GM04503 (cell line): ENCODE results near the gene ZMAT5.

ENCODE experiments used
- DNase-seq: peaks from one replicate; pipeline ENCODE4 v3.0.0-alpha.2; 2012; ENCODE audit warnings: low read depth

ZMAT5 gene

DNA sequence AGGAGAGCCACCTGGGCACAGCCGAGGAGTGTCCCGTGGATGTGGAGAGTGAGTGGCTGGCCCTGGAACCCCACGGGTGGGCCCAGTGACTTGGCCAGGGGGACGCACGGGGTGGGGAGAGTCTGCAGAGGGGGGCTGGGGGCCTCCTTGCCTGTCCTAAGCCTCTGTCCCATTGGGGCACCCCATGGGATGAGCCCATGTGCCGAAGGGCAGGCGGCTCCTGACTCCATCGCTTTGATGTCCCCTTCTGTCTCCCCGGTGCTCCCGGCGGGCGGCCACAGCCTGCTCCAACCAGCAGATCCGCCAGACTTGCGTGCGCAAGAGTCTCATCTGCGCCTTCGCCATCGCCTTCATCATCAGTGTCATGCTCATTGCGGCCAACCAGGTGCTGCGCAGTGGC, 37.6 kb downstream of the ZMAT5 start:
- no peak for DNase-seq

DNA sequence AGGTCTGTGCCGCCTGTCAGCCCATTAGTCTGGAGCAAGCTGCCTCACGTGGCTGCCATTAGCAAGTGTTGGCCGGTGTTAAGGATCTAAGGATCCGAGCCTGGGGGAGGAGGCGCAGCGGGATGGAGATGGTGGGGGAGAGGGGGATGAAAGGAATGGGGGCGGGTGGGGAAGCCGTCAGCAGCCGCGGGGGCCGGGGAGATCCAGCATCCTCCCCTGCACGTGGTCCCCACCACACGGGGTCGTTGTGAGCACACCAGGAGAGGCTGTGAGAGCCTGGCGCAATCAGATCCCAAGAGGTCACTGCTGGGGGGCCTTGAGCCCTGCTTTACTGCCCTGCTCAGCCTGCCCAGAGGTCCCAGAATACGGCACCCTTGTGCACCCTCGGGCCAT, 39.7 kb downstream of the ZMAT5 start:
- no peak for DNase-seq

- no peak for DNase-seq
Measured at GRCh38 chr22:29726512-29727130, 40.2 kb downstream of the ZMAT5 start.

DNA sequence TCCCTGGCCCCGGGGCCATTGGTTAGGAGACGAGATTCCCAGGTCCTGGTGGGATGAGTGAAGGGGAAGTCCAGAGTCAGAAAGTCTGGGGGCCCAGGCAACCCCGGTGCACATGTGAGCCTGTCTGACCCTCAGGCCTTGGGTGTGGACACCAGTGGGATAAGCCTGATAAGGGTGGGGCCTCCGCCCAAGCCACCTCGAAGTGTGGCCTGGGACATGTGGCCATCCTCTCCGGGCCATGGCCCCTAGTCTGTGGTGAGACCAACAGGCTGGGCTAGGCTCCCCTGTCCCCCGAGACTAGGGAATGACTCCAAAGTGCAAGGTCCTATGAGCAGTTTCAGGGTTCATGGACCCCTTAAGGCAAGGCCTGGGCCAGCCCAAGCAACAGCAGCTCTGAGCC, 40.7 kb downstream of the ZMAT5 start:
- DNase-seq: no peak

DNA sequence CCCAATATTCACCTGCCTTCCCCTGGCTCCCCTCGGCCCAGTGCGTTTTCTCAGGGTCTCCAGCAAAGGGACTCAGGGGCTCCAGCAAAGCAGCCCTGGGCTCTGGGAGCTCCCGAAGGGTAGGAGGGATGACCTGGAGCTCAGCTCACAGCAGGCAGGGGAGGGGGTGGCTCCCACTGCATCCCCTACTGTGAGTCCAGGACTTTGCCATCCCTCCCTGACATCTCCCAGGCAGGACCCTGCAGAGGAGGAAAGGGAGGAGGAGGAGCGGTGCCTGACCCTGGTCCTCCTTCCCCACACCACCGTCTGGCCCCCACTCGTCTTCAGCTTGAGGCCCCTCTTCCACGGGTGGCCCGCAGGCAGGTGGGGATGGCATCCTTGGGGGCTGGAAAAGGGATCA, 42.0 kb downstream of the ZMAT5 start:
- DNase-seq: no peak

GRCh38 chr22:29723766-29724165, 43.0 kb downstream of the ZMAT5 start:
- no peak for DNase-seq

DNA sequence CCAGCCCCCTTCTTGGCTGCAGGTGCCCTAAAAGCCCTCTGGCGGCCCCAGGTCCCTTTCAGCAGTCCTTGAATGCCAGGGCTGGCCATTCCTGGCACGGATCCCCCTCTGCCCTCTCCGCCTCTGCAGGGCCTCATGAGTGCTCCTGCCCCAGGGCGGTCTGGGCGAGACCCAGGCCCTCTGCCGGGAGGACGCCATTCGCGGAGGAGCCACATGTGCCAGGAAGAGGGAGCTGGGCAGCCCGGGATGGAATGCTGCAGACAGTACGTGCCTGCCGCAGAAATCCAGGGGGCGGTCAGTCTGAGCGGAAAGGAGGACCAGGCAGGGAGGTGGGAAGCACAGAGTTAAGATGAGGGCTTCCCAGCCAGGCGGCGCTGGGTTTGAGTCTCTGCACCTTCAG, 44.2 kb downstream of the ZMAT5 start:
- no peak for DNase-seq

DNA sequence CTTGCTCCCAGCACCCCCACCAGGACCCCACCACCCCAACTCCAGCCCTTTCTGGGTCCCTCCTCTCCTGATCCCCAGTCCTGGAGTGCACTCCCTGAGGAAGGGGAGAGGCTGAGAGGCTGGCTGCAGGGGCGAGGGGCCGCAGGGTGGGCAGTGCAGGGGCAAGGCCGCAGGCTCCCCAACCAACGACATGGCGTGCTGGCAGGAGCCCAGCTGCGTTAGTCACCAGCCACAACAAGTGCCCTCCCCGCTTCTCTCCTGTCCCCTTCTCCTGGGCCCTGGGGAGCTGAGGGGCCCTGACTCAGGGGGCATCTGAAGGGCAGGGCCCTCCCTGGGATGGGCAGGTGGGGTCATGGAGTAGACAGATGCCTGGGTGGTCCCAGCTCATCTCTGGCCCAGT, 44.7 kb downstream of the ZMAT5 start:
- no peak for DNase-seq

DNA sequence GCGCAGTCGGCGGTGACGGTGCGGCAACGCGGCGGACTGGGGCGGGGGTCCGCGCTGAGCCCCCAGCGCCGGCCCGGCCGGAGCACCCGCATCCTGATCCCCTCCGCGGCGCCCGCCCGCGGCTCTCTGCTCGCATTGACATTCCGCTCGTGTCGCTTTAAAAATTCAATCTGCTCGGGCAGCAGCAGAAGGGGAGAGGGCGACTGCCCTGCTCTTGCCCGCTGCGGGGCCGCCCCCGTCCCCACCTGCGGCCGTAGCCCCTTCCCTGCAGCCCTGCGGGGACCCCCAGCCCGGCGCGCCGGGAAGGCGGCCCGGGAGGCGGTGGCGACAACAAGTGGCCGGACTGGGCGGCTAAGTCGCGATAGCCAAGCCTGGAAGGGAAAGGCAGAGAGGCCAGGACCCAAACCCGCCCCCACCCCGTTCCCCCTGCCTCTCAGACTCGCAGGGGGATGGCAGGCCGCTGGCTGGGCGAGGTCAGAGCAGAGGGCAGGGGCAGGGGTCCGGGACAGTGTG, 45.9 kb downstream of the ZMAT5 start:
- no peak for DNase-seq

DNA sequence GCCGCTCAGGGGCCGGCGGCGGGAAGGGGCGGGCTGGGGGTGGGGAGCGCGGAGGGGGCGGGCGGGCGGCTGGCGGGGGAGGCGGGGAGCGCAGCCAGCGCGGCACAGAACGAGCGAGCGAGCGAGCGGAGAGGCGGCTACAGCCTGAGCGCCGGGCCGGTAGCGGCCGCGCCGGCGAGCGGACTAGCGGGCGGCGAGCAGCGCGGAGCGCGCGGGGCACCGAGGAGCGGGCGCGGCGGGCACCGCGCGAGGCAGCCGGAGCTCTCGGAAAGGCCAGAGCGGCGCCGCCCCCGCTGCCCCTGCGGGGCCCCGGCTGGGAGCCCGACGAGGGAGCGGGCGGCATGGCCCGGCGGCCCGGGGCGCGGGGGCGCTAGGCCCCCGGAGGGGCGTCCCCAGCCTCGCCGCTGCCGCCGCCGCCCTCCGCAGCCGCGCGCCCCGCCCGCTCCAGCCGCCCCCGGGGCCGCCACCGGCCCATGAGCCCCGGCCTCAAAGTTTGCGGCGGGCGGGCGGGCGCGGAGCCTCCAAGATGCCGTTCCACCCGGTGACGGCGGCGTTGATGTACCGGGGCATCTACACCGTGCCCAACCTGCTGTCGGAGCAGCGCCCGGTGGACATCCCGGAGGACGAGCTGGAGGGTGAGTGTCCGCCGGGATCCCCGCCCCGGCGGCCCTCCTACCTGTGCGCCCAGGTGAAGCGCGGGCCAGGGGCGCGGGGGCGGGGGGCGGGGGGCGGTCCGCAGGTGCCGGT, 46.7 kb downstream of the ZMAT5 start, which contains the start of gene CABP7:
Gene CABP7, plus strand, starts transcription at position 105 of the 747 bp plus-strand sequence. Its CDS starts 422 bp downstream, at position 527.
- no peak for DNase-seq

- DNase-seq: no peak
Measured at GRCh38 chr22:29718949-29719898, 47.6 kb downstream of the ZMAT5 start.

DNA sequence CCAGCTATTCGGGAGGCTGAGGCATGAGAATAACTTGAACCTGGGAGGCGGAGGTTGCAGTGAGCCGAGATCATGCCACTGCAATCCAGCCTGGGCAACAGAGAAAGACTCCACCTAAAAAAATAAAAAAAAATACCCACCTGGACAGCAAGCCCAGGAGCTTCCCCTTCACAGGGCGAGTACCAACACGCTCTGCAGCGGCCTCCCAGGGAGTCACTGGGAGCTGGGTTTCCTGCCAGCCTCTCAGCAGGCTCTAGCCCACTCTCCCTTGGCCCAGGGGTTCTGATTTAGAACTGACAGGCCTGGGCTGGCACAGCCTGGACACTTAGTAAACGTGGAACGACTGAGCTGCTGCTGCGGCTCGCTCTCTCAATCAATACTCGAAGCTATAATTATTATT, 49.0 kb downstream of the ZMAT5 start:
- no peak for DNase-seq

GRCh38 chr22:29716814-29717545, 49.8 kb downstream of the ZMAT5 start:
- DNase-seq: peak; percentile 21

DNA sequence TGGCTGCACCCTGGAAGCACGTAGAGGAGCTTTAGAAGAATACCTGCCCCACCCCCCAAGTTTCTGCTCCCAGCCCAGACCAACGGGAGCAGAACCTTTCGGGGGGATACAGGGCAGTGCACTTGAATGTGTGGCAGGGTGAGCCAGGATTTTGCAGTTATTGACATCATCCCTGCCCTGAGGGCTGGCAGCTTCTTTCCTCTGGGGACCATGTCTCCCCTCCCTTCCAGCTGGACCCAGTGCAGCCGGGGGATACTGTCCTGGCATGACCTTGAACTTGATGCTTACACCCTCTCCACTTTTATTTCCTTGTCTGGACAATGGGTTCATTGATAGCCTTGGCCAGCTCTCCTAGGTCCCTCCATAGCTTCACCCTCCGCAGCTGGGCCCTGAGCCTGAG, 51.1 kb downstream of the ZMAT5 start:
- no peak for DNase-seq

DNA sequence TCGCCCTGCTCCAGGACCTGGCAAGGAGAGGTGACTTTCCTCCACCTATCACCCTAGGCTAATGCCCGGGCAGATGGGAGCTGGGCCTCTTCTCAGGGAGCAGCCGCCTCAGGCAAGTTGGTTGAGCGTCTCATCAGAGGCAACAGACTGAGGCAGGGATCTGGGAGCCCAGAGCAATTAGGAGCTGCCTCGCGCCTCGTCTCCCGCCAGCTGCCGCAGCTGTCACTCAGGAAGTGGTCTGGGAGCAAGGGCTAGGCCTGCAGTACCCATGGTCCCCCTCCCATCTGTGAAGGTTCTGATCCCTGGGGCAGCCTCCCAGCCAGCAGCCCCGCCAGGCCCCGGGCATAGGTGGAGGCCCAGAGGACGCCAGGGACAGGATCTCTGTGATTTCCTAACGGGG, 51.6 kb downstream of the ZMAT5 start:
- no peak for DNase-seq

DNA sequence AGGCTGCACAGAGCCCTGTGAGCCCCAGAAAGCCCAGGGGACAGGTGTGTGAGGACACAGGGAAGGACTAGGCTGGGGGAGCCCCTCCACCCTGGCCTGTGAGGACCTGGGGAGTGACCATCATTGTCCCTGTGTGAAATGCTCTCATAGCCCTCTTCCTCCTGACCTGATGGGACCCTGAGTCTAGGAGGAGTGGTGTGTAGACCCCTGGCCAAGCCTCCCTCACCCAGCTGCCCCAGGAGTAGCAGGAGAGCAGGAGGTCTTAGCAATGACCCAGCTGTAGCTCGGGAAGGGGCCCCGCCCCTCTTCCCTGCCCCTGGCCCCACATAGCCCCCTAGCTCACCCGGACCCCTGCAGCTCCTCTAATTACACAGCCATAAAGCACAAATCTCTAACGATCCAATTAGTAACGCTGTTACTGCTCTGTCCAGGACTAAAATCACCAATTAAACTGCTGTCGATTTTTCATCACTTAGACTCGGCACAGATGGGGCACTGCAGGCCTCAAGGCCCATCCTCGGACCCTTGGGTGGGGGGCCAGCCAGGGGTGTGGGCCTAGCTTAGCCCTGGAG, 53.6 kb downstream of the ZMAT5 start:
- DNase-seq: no peak

GRCh38 chr22:29712119-29712518, 54.7 kb downstream of the ZMAT5 start:
- no peak for DNase-seq

GRCh38 chr22:29710922-29711593, 55.7 kb downstream of the ZMAT5 start:
- no peak for DNase-seq

GRCh38 chr22:29710193-29710592, 56.6 kb downstream of the ZMAT5 start:
- no peak for DNase-seq

- DNase-seq: no peak
Measured at GRCh38 chr22:29707471-29707870, 59.3 kb downstream of the ZMAT5 start.

DNA sequence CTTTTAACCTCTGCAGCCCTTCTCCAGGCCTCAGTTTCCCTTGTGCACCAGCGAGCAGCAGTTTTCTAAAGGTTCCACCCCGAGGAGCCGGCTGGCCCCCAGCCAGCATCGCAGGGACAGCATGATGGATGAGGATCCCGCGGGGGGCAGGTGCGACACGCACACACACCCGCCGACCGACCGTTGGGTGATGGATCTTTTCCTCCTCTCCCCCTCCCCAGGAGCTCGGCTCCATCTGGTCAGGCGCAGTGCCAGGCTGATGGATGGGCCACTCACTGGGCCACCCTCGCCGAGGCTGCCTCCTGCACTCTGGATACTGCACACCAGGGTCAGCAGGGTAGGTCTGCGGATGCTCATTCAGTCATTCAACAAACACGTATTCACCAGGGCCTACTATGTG, 59.8 kb downstream of the ZMAT5 start:
- DNase-seq: no peak
